PC-9 (cell line): Measurements from ENCODE around the gene TPD52L1.

Experiments
- EZH2 ChIP-seq: fragments of 200-600 bp; sonication (generic); IDR thresholded peaks from 2 replicates; pipeline ENCODE4 v1.8.0; 2017; ENCODE audit warnings: antibody characterized with exemption, low read depth
- TF ChIP-seq, protein P1 (sequence below): fragments of 200-600 bp; sonication (generic); conservative IDR thresholded peaks from 2 replicates; pipeline ENCODE4 v1.6.1; 2017; ENCODE audit warnings: mixed run types, antibody characterized with exemption, mild to moderate bottlenecking, moderate library complexity

DNA sequence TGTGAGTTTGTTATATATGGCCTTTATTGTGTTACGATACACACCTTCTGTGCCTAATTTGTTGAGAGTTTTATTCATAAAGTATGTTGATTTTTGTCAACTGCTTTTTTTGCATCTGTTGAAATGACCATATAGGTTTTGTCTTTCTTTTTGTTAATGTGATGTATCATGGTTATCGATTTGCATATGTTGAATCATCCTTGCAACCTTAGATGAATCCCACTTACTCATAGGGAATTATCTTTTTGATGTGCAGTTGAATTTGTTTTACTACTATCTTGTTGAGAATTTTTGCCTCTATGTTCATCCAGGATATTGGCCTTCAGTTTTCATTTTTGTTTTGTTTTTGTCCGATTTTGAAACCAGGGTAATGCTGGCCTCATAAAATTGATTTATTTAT lies 45.7 kb upstream of the TPD52L1 start:
- TF ChIP-seq, protein P1, sequence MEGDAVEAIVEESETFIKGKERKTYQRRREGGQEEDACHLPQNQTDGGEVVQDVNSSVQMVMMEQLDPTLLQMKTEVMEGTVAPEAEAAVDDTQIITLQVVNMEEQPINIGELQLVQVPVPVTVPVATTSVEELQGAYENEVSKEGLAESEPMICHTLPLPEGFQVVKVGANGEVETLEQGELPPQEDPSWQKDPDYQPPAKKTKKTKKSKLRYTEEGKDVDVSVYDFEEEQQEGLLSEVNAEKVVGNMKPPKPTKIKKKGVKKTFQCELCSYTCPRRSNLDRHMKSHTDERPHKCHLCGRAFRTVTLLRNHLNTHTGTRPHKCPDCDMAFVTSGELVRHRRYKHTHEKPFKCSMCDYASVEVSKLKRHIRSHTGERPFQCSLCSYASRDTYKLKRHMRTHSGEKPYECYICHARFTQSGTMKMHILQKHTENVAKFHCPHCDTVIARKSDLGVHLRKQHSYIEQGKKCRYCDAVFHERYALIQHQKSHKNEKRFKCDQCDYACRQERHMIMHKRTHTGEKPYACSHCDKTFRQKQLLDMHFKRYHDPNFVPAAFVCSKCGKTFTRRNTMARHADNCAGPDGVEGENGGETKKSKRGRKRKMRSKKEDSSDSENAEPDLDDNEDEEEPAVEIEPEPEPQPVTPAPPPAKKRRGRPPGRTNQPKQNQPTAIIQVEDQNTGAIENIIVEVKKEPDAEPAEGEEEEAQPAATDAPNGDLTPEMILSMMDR = no peak
- TF ChIP-seq EZH2 = no peak
